ENCODE data around the gene PTPRC.

Gene PTPRC

DNA sequence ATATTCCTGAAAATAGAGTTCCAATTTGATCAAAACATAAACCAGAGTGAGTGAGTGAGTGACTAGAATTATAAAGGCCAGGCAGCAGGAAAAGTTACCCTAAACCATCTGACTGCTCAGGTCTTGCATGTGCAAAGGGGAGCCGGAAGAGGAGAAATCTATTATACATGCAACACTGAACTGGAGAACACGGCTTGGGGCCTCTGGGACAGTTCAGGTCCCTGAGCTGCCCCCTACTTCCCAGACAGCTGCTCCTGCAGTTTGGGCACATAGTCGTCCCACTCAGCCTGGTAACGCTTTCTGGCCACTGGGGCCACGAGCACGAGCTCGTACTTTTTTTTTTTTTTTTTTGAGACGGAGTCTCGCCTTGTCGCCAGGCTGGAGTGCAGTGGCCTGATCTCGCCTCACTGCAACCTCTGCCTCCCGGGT, 40.1 kb downstream of the PTPRC start:
- ChIA-PET POLR2A (no interaction called here), CTCF (no interaction called here)
- no peak for DNase-seq (ENCODE audit: extremely low spot score)
- no peak for TF ChIP-seq TARDBP (IDR thresholded peaks at IDR 0.05)
- TF ChIP-seq L3MBTL2 (conservative IDR thresholded peaks at IDR 0.05) = no peak

GRCh38 chr1:198679535-198680173, 40.8 kb downstream of the PTPRC start:
- no peak for TF ChIP-seq ZNF384 (IDR thresholded peaks at IDR 0.05)
- TF ChIP-seq FOXK2 (IDR thresholded peaks at IDR 0.05) = no peak
- TF ChIP-seq ELF4 (IDR thresholded peaks at IDR 0.05) = no peak
- TF ChIP-seq HDGF (IDR thresholded peaks at IDR 0.05; ENCODE audit: borderline replicate concordance) = no peak
- TF ChIP-seq TARDBP (IDR thresholded peaks at IDR 0.05) = no peak
- TF ChIP-seq L3MBTL2 (conservative IDR thresholded peaks at IDR 0.05) = no peak
- TF ChIP-seq NFRKB (IDR thresholded peaks at IDR 0.05) = no peak
- TF ChIP-seq ARNT (IDR thresholded peaks at IDR 0.05) = no peak
- no peak for TF ChIP-seq FOXM1 (IDR thresholded peaks at IDR 0.05; ENCODE audit: borderline replicate concordance)
- TF ChIP-seq, protein P1, sequence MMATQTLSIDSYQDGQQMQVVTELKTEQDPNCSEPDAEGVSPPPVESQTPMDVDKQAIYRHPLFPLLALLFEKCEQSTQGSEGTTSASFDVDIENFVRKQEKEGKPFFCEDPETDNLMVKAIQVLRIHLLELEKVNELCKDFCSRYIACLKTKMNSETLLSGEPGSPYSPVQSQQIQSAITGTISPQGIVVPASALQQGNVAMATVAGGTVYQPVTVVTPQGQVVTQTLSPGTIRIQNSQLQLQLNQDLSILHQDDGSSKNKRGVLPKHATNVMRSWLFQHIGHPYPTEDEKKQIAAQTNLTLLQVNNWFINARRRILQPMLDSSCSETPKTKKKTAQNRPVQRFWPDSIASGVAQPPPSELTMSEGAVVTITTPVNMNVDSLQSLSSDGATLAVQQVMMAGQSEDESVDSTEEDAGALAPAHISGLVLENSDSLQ (IDR thresholded peaks at IDR 0.05) = no peak
- no peak for TF ChIP-seq SUZ12 (IDR thresholded peaks at IDR 0.05)
- no peak for TF ChIP-seq SP1 (IDR thresholded peaks at IDR 0.05)
- no peak for TF ChIP-seq FOXA1 (IDR thresholded peaks at IDR 0.05)
- TF ChIP-seq LEF1 (IDR thresholded peaks at IDR 0.05; ENCODE audit: borderline replicate concordance) = no peak
- no peak for TF ChIP-seq BHLHE40 (IDR thresholded peaks at IDR 0.05; ENCODE audit: borderline replicate concordance)
- ChIA-PET POLR2A (no interaction called here), CTCF (no interaction called here)
- DNase-seq (ENCODE audit: extremely low spot score) = no peak

GRCh38 chr1:198680174-198680875, 41.5 kb downstream of the PTPRC start:
- ChIA-PET CTCF (no interaction called here), POLR2A (no interaction called here)
- TF ChIP-seq ARNT (IDR thresholded peaks at IDR 0.05) (no peak), SUZ12 (IDR thresholded peaks at IDR 0.05) (no peak), L3MBTL2 (conservative IDR thresholded peaks at IDR 0.05) (no peak), NFRKB (IDR thresholded peaks at IDR 0.05) (no peak), HDGF (IDR thresholded peaks at IDR 0.05; ENCODE audit: borderline replicate concordance) (no peak), BHLHE40 (IDR thresholded peaks at IDR 0.05; ENCODE audit: borderline replicate concordance) (no peak), FOXA1 (IDR thresholded peaks at IDR 0.05) (no peak), SP1 (IDR thresholded peaks at IDR 0.05) (no peak), FOXM1 (IDR thresholded peaks at IDR 0.05; ENCODE audit: borderline replicate concordance) (no peak), LEF1 (IDR thresholded peaks at IDR 0.05; ENCODE audit: borderline replicate concordance) (no peak), ZNF384 (IDR thresholded peaks at IDR 0.05) (no peak), TARDBP (IDR thresholded peaks at IDR 0.05) (no peak), CTBP1 (IDR thresholded peaks at IDR 0.05; ENCODE audit: borderline replicate concordance) (no peak), ELF4 (IDR thresholded peaks at IDR 0.05) (no peak), FOXK2 (IDR thresholded peaks at IDR 0.05) (no peak)
- TF ChIP-seq, protein P1 (IDR thresholded peaks at IDR 0.05) = no peak
- no peak for DNase-seq (ENCODE audit: extremely low spot score)

- DNase-seq (ENCODE audit: extremely low spot score) = no peak
- POLR2A ChIA-PET = interaction anchor here (0.9 to 1.1 kb wide), 2 partner anchors 765 to 779 kb away, joined by 3 read pairs; partner anchors contain the start of gene C1orf53
- CTCF ChIA-PET = no interaction called here
- TF ChIP-seq, protein P1 (IDR thresholded peaks at IDR 0.05) = no peak
- TF ChIP-seq SP1 (IDR thresholded peaks at IDR 0.05) (no peak), FOXK2 (IDR thresholded peaks at IDR 0.05) (no peak), NFRKB (IDR thresholded peaks at IDR 0.05) (no peak), ARNT (IDR thresholded peaks at IDR 0.05) (no peak), SUZ12 (IDR thresholded peaks at IDR 0.05) (no peak), FOXM1 (IDR thresholded peaks at IDR 0.05; ENCODE audit: borderline replicate concordance) (no peak), ZNF384 (IDR thresholded peaks at IDR 0.05) (no peak), ELF4 (IDR thresholded peaks at IDR 0.05) (no peak), L3MBTL2 (conservative IDR thresholded peaks at IDR 0.05) (no peak), FOXA1 (IDR thresholded peaks at IDR 0.05) (no peak), CTBP1 (IDR thresholded peaks at IDR 0.05; ENCODE audit: borderline replicate concordance) (no peak), TARDBP (IDR thresholded peaks at IDR 0.05) (no peak), LEF1 (IDR thresholded peaks at IDR 0.05; ENCODE audit: borderline replicate concordance) (no peak), HDGF (IDR thresholded peaks at IDR 0.05; ENCODE audit: borderline replicate concordance) (no peak), BHLHE40 (IDR thresholded peaks at IDR 0.05; ENCODE audit: borderline replicate concordance) (no peak)
Measured at GRCh38 chr1:198681252-198681651, 42.4 kb downstream of the PTPRC start.

- ChIA-PET POLR2A (interaction anchor here (0.9 to 1.1 kb wide), 2 partner anchors 765 to 780 kb away, joined by 3 read pairs; partner anchors contain the start of gene C1orf53), CTCF (no interaction called here)
Measured at GRCh38 chr1:198681831-198682759, 43.3 kb downstream of the PTPRC start.

More at GRCh38 chr1:198681831-198682759, 43.3 kb downstream of the PTPRC start:
- DNase-seq (ENCODE audit: extremely low spot score) = peak; percentile 31
- TF ChIP-seq HDGF (IDR thresholded peaks at IDR 0.05; ENCODE audit: borderline replicate concordance) = no peak

All from HEK293T (cell line).